SIG-M5 treated with dmso at 0.1 percent for 504 hours (cell line): Measurements from ENCODE around the gene HELZ2.

Source experiments
- DNase-seq: peaks from one replicate; lab custom pipeline; 2025; ENCODE audit not compliant: unreplicated experiment; lab: John Stamatoyannopoulos, UW

The HELZ2 gene

DNA sequence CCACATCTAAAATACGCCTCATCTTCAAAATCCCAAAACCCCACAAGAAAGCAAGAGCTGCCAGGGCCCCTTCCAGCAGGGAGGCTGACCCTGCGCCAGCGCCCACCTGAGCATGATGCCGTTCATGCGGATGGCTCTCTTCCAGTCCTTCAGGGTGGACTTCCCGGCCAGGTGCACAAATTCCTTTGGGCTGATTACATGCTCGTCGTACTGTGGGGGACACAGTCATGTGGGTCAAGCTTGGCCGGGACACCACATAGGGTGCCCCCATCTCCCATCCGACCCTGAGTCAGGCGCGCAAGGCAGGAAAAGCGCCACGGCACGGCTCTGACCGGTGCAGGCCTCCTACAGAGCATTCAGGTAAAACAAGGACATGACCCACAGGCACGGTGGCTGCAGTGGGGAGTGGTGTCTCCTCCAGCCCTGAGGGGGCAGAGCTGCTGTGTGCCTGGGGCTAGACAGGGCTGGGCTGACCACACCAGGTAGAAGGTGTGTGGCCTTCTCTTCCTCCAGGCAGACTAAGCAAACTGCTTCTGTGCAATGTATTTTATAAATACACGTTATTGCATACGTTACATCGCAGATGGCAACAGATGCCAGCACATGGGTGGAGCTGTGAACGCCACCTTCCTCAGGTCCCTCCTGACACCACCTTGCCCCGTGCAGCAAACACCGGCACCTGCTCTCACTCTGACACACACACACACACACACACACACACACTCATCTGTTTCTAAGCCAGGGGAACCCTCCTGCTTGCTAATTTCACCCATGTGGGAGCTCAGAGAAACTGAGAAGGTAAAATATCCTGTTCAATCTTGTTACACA is 23.8 kb upstream of the HELZ2 start:
- no peak for DNase-seq

DNA sequence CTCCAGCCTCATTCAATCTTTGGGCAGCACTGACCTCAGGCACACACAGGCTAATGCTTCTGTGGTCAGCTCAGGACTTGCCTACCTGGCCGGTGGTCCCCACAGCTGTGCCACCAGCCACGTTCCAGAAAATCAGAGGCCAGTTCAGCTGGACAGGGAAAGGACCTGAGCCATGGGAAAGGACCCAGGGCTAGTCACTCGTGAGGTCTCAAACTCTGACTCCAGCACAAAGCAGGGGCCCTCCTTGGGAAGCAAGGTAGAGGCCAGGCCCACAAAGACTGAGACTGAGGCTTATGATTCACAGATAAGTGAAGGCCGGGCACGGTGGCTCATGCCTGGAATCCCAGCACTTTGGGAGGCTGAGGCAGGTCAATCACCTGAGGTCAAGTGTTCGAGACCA is 22.4 kb upstream of the HELZ2 start:
- no peak for DNase-seq

DNA sequence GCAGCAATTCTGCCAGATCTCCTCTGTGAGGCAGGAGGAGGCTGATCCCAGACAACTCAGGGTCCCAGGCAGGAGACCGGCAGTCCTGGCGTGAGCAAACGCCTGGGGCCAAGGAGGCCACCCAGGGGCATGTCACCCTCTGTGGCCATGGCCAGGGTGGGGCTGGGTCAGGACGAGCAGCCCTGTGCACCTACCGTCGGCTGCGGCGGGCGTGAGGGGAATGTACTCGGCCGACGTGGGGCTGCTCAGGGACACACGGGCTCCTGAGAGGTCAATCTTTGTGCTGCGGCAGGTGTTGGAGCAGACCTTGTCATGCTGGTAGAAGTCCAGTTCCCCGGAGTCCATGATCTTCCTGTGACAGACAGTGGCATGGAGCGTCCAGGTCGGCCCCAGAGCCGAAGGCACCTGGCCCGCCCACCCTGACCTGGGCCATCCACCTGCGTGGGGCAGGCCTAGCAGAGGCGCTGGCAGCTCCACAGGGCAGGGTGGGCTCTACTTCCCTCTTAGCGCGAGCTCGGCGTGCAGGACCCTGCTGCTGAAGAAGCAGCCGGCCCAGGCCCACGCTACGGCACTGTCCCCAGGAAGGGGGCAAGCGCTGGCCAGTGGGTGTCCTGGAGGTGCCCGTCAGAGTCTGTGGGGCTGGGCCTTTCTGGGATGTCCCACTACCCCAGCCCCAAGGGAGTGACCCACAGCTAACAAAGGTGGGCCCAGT is 21.5 kb upstream of the HELZ2 start:
- DNase-seq, result no peak

DNA sequence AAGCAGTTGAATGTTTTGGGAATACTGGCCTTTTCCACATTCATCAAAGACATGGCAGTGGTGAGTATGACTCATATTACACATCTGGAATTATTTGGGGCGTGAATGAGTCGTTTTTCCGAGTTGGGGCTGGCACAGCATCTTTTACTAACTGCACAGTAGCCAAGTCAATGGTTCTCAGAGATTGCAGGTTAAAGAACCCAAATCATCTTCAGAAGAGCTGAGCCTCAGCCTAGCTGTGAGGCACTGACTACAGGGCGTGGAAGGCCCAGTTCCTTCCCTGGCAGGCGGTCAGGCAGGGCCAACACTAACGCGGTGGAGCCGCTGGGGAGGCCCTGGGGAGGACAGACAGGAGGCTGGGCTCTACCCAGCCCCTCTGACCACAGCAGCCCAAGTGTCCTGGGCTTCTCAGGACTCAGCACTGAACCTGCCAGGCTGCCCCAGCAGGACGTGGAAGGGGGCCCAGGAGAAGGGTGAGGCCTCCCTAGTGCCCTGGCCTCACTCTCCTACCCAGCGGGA is 20.1 kb upstream of the HELZ2 start:
- DNase-seq, result no peak

- no peak for DNase-seq
Measured at GRCh38 chr20:63592661-63593060, 18.6 kb upstream of the HELZ2 start.

- DNase-seq, result no peak
Measured at GRCh38 chr20:63591786-63592355, 17.8 kb upstream of the HELZ2 start.

GRCh38 chr20:63591147-63591533 is 17.1 kb upstream of the HELZ2 start:
- no peak for DNase-seq

GRCh38 chr20:63590218-63591146 is 16.4 kb upstream of the HELZ2 start:
- no peak for DNase-seq

DNA sequence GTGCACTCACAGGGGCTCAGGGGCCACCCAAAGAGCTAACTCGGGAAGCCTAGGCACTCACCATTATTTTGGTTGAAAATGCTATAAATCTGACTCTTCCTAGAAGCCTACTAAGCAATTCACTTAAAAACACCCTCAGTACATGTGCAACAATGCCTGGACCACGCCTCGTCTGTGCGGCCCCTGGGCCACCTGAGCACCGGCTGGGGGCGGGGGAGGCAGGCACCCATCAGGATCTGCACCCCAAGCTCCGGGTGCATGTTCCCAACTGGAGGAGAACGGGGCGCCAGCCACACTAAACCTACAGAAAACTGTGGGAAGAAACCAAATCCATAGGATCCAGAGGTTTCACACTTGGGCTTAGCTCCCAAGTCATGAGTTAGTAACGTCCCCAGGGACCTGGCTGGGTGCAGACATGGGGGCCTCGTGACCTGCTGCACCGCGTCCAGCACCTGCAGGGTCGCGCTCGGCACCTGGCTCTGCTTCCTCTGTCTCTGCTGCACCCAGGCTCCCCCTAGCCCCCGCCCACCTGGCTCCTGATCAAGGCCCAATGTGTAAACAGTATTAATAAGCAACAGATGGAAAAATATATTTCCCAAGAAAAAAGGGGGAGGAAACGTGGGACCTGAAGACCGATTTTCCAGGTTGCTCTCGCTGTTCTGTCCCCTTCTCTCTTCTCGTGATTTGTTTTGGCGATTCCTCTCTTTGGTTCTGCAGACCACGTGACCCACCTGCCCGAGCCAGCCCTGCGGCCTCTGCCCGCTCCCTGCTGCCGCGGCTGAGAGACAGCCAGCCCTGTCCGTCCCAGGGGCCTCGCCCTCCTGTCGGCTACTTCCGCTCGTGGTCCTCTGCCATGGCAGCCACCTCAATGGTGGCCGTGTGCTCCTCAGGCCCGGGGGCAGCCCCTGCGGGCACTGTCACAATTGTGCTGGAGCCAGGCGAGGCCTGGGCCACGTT is 15.5 kb upstream of the HELZ2 start:
- DNase-seq, result no peak

DNA sequence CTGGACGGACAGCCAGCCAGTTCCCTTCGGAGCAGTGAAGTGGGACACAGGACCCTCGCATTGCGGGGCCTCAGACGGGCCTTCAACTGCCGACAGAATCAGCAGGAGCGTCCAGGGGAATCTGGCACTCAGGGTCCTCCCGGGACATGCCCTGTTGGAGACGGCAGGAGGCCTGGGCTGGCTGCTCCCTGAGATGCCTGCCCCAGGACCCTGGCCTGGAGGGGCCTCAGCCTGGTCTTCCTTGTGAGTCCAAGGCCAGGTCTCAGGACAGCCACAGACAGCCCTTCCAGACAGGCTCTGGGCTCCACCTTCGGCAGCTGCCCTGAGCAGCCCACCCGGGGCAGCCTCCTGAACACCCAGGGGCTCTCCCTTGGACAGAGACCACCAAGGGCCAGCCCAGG is 14.6 kb upstream of the HELZ2 start:
- DNase-seq, result no peak

- no peak for DNase-seq
Measured at GRCh38 chr20:63587776-63588591, 13.9 kb upstream of the HELZ2 start.

DNA sequence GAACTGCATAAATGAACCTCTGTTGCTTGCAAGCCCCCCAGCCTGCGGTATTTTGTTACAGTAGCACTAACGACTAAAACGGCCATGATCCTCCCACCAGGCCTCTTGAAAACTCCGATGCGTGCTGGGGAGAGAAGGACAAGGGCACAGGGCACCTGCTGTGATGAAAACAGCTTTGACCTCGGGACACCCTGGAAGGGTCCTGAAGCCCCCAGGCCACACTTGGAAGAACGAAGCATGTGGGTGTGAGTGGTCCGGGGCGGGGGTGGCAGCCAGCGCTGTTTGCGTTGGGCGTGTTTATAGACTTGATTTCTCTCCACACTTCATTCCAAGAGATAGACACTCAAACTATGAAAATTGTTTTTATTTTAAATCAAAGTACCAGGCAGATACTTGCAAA is 13.2 kb upstream of the HELZ2 start:
- no peak for DNase-seq

GRCh38 chr20:63586797-63587196 is 12.8 kb upstream of the HELZ2 start:
- DNase-seq, result no peak

GRCh38 chr20:63585616-63586565 is 11.9 kb upstream of the HELZ2 start:
- no peak for DNase-seq

DNA sequence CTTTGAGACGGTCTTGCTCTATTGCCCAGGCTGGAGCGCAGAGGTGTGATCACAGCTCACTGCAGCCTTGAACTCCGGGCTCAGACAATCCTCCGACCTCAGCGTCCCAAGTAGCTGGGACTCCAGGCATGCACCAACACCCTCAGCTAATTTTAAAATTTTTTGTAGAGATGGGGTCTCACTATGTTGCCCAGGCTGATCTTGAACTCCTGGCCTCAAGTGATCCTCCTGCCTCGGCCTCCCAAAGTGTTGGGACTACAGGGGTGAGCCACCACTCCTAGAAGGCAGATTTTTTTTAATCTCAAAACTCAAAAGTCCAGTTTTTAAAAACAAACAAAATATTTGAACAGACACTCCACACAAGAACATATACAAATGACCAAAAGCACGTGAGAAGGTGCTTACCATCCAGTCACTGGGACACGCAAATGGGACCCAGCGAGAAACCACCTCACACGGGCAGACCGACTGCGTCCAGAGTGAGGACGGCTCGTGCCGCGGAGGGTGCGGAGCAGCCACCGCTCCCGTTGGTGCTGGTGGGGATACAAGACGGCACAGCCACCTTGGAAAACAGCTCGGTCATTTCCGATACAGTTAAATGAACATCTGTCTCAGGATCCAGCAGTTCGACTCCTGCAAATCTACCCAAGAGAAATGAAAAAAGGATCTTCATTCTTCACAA is 8.5 kb upstream of the HELZ2 start:
- DNase-seq, result no peak

GRCh38 chr20:63580796-63581461 is 6.9 kb upstream of the HELZ2 start:
- peak; percentile 69 for DNase-seq
